B cell (primary cell): ENCODE measurements around the gene STYK1.

ENCODE experiments used
- CTCF ChIP-seq: fragments of 200-600 bp; IDR thresholded peaks from one replicate; pipeline ENCODE4 v1.8.0; 2022; ENCODE audit warnings: antibody characterized with exemption, mild to moderate bottlenecking
- EZH2 ChIP-seq: IDR thresholded peaks from 2 replicates; pipeline ENCODE4 v1.6.1; 2012; ENCODE audit warnings: borderline replicate concordance, low read depth, mild to moderate bottlenecking, moderate library complexity, low read length; ENCODE audit not compliant: insufficient read depth, poor library complexity, severe bottlenecking

DNA sequence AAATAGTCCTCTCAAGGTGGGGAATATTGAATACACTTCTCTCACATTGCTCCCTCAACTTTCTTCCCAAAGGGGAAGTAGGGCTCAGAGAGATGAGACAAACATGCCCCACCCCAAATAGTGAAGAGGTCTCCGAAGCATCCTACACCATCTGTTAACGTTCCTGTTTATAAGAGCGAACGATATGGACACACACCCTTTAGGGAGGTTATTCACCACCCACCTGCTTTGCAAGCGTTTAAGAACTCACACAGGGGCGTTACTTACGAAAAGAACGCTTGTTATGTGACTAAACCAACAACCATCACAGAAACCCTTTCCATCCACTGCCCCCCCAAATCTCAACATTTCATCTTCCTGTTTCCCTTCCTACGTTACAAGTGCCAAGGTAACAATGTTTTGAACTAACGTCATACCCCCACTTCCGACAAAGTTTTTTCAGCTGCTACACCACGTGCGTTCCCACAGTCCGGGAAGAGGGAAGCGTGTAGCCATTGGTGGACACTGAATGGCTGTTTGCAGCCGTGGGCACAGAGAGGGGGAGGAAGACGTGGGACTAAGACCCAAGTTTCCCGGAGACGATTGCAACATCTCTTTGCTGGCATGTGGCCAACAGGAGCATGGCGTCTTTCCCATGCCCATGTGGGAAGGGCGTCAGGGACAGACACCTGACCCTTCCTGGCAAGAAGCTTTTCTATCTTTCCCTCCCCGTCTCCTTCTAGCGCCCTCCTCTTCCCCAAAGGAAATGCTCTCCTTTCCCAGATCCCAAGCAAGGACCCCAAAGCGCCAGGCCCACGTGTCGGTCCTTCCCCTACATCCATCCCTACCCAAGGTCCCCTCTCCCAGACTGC is 48.0 kb upstream of the STYK1 start:
- no peak for TF ChIP-seq CTCF
- TF ChIP-seq EZH2, result no peak
